DMS79 treated with DMSO at 0.1 percent for 48 hours (cell line): ENCODE results near the gene PPFIBP1.
A peak's percentile ranks its signal among the peaks of the same experiment; 100 is the strongest.

Source experiments
- DNase-seq: peaks from one replicate; lab custom pipeline; 2025; lab: John Stamatoyannopoulos, UW

PPFIBP1 gene

GRCh38 chr12:27513155-27513824 lies 10.7 kb upstream of the PPFIBP1 start:
- no peak for DNase-seq

DNA sequence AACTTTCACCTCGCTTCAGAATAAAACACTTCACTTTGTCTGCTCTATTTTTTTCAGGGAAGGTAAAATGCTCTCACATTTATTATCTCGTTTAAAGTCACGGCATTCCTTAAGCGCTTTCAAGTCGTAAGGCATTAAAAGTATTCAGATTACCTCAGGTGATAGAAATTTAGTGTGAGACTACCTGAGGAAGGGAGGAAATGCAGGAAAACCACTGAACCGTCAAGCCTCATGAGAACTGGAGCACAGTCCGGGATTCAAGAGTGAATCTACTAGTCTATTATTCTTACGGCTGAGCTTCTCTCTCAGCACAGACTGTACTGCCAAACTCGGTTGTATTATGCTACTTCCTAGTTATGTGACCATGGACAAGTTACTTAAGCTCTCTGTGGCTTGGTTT lies 8.3 kb upstream of the PPFIBP1 start:
- no peak for DNase-seq

GRCh38 chr12:27516625-27517024 lies 7.4 kb upstream of the PPFIBP1 start:
- DNase-seq = no peak

DNA sequence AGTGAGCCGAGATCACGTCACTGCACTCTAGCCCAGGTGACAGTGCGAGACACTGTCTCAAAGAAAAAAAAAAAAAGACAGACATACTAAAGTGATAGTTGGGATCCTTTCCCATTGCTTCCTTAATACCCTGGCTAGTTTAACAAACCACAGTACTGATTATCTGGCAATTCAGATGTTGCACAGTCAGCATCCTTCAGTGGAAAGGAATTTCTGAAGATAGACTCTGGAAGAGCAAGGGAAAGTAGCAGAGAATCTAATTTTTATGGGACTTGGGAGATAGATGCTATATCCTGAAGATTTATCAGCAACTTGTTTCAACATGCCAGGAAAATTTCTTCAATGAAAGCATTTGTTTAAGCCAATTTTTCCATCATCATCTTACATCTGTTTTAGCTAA lies 6.5 kb upstream of the PPFIBP1 start:
- DNase-seq = no peak

DNA sequence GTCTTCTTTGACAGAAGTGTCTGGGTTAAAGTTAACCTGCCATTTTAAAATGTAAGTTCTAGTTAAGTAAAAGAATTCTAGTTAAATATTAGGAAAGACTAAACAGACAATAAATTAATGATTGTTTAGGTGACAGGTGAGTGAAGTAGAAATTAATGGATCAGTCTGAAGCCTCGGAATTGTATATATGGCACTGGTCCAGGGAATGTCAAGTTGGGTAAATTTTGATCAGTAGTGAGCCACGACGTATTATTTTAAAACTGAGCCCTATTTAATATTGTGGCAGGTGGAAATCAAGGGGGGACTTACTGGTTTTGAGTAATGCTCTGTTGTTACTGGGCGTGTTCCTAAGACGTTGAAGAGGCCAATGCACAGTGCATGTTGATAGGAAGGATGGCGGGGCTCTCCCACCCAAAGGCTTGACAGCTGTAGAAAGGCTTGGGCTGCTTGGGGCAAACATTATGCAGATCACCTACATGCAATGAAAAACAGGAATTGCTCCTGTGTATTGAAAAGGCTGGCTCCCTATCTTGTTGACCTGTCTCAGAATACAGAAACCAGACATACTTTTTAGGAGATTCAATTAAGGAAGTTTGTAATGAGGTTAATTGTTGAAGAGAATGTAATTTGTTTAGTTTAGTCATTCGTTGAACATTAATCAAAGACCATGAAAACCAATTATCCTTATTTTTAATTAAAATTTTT lies 5.9 kb upstream of the PPFIBP1 start:
- no peak for DNase-seq

GRCh38 chr12:27521066-27521465 lies 2.9 kb upstream of the PPFIBP1 start:
- no peak for DNase-seq

DNA sequence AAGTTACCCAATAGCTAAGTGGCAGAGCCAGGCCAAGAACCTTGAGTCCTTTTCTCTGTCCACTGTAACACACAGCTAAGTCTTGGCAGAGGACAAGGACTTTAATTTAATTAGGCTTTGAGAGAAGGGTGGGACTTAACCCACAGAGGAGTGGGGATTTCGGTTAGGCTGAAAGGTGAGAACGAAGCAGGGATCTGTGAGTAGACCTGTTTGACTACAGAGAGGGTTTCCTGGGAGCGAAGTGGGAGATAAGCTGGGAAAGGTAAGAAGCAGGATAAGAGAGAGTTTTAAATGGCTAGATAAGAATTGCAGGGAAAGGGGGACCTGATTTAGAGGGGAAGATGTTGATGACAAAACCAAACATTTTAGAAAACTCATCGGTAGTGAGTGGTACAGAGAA lies 2.0 kb upstream of the PPFIBP1 start:
- DNase-seq = no peak

DNA sequence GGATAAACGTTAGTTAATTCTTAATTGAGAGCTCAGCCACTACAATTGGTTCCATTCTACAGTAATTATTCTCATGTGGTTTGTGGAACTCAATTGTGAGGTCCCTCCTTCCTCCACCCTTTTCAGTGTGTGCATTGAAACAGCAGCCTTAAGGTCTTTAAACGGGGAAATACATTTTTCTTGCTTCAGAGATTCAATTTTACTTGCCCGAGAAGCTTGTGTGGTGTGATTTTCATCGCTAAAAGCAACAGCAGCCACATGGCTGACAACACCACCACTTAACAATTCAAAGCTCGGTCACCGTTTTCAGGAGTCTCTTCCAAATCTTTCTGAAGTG lies 733 bp upstream of the PPFIBP1 start:
- peak; percentile 19 for DNase-seq

- DNase-seq = no peak
Measured at GRCh38 chr12:27524494-27524835, 459 bp downstream of the PPFIBP1 start.

DNA sequence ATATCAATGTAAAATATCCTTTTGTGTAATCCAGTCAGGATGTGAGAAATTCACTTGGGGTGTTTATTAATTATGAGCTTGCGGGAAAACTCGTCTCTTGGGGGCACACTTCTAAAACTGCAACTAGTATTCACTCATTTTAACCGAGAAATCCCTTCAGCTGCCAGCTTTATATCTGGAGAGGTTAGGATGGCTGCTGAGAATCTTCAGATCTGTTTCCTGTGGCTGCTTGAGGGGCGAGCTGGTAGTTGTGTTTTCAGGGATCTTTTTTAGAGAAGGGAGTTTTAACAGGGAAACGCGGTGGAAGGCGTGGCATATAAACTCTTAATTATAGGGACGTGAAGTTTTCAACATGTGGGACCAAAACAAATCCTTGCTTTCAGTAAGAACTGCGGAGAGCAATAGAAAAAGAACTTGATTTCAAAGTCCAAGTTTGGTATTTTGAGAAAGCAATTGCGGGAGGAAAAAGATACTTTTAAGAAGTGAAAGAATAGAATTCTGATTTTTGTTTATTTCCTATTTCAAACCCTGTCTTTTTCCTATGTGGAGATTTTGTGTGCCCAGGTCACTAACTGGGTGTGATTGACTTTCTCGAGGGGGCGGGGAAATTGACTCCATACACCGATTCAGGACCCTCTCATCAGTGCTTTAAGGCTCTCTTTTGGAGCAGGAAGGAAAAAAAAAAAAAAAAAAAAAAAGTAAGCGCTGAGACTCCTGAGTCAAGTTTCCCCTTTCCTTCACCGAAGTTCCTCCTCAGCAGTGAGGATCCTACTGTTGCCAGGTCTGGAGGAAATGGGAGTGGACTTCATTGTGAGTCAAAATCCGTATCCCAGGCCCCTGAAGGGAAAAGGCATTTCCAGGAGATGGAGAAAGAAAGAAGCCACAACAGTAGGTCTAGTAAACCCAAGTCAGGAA lies 1.1 kb downstream of the PPFIBP1 start:
- no peak for DNase-seq

- DNase-seq = no peak
Measured at GRCh38 chr12:27527512-27527911, 3.5 kb downstream of the PPFIBP1 start.

- no peak for DNase-seq
Measured at GRCh38 chr12:27528788-27529187, 4.8 kb downstream of the PPFIBP1 start.

DNA sequence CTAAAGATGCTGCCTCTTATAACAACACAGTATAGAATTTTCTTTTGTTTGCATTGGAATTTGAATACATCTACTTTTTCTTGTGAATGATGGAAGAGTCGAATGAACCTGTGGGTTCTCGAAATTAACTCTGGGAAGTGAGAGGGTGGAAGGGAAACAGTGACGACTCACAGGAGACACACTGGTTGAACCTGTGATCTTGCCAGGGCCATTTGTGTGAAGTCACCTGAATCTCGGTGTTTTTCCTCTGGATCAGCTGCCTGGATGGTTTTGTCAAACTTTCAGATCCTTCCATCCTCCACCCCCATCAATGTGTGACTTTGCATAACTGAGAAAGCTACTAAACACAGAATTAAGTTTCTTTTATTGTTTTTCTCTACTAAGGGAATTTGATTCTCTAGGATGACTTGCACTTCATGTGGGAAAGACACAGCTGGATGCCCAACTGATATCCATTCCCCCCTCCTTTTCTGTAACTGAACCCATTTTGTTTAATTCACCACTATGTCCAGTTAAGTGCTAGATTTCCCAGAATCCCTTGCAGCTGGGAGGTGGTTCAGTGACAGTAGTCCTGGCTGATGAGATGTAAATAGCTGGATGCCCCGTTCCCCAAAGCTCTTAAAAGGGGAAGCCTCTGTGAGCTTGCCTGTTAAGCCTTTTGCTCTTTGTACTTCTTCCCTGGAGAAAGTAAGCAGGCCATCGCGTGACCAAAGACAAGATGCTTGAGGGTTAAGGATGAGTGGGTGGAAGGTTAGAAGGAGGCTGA lies 6.3 kb downstream of the PPFIBP1 start:
- DNase-seq = no peak

- no peak for DNase-seq
Measured at GRCh38 chr12:27531896-27532295, 7.9 kb downstream of the PPFIBP1 start.

DNA sequence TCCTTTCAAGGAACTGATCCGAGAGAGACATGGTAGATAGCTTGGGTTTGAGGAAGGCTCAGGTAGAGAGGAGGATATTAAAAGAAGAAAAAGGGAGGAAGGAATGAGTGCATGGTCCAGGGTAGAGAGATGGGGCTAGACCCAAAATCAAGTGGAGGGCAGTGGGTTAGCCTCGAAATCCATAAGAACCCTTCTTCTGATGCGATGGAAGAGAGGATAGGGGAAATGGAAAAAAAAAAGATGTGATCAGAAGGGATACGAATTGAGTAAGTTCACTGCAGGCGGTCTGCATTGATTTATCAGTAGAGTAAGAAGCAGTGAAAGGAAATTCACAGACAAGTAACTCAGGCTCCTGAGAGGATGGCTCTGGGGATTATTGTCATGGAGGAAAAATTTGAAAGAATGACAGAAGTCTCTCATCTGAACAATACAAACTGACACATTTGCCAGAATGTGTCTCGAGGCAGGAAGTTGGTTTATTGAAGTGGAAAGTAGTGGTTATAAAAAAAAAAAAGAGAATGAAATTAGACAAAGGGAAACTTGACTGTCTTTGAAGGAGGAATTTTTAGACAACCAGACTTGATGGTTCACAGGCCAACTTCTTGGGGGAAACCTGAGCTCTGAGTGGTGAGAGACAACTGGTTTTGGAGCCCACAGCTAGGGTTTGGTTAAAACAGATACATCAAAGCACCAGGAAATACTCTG lies 10.2 kb downstream of the PPFIBP1 start:
- no peak for DNase-seq

- no peak for DNase-seq
Measured at GRCh38 chr12:27534765-27535161, 10.8 kb downstream of the PPFIBP1 start.

DNA sequence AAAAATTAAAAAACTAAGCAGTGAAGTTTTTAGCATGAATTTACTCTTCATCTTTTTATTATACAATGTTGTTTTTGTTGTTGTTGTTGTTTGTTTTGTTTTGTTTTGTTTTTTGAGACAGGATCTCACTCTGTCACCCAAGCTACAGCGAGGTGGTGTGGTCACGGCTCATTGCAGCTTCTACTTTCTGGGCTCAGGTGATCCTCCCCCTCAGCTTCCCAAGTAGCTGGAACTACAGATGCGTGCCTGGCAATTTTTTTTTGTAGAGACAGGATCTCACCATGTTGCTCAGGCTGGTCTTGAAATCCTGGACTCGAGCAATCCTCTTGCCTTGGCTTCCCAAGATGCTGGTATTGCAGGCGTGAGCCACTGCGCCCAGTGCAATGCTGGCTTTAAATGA lies 11.3 kb downstream of the PPFIBP1 start:
- no peak for DNase-seq

- DNase-seq = no peak
Measured at GRCh38 chr12:27537855-27538675, 14.1 kb downstream of the PPFIBP1 start.

- no peak for DNase-seq
Measured at GRCh38 chr12:27539191-27539631, 15.2 kb downstream of the PPFIBP1 start.

GRCh38 chr12:27541031-27541719 lies 17.2 kb downstream of the PPFIBP1 start:
- no peak for DNase-seq
